Stomach (tissue), 4 donors: ENCODE measurements around the gene CYP17A1.
"Not testable (repeated sequence)": the region's sequence is repeated elsewhere in the genome, so short reads cannot be mapped to it uniquely, and the experiment has no call there.

Source experiments
- CTCF ChIP-seq, 7 experiments: fragments of 450-650 bp in 4 of 7; fragments of 200-600 bp in 3 of 7; sonication (generic) in 3 of 7; IDR thresholded peaks; one replicate each; pipeline ENCODE4 v1.5.1; 2016 to 2019; ENCODE audit warnings: antibody characterized with exemption in 7 of 7, control low read depth in 2 of 7, mild to moderate bottlenecking in 1 of 7
- EP300 ChIP-seq: sonication (generic); formaldehyde crosslinking; IDR thresholded peaks from one replicate; pipeline ENCODE4 v1.6.1; 2017; ENCODE audit warnings: antibody characterized with exemption

- not testable (repeated sequence) for TF ChIP-seq EP300; CTCF (IDR thresholded peaks at IDR 0.05)
Observed at GRCh38 chr10:102844190-102844776, 7.1 kb upstream of the CYP17A1 start.
